PC-9 (cell line): ENCODE data around the gene RAB31. TPM values are rescaled to one million over a fixed set of nuclear protein-coding genes. Genes with fewer than 3 reads are reported as not detected.

ENCODE experiments used
- BruUV-seq: library from RNA; stranded (reverse); fragments of 400-500 nt; replicated peaks from 2 replicates; lab custom pipeline; 2021; lab: Mats Ljungman, UMichigan
- CTCF ChIA-PET: fragments of 300-600 bp; sonication (Branson Sonifier 250); formaldehyde crosslinking; loops from one replicate; lab custom pipeline; 2022; ENCODE audit warnings: antibody characterized with exemption; lab: Charles Lee
- POLR2A ChIA-PET: fragments of 300-600 bp; sonication (Branson Sonifier 250); formaldehyde crosslinking; loops from one replicate; lab custom pipeline; 2022; ENCODE audit warnings: antibody characterized with exemption; ENCODE audit not compliant: unreplicated experiment; lab: Charles Lee
- DNase-seq, 2 experiments: peaks; one replicate each; pipeline versions ENCODE4 v3.0.0 to v3.0.0-alpha.2; 2015 to 2022; ENCODE audit warnings: mixed read lengths in 1 of 2
- H2AFZ ChIP-seq: fragments of 200-600 bp; sonication (generic); 2 replicates; pipeline ENCODE4 v1.8.1; 2017; ENCODE audit warnings: antibody characterized with exemption
- H3F3A ChIP-seq: fragments of 200-600 bp; sonication (generic); 2 replicates; pipeline ENCODE4 v1.8.1; 2017; ENCODE audit warnings: antibody characterized with exemption, mild to moderate bottlenecking, low read depth; ENCODE audit not compliant: insufficient read depth
- H3K27ac ChIP-seq: fragments of 200-600 bp; sonication (generic); 2 replicates; pipeline ENCODE4 v1.6.1; 2016; ENCODE audit warnings: mixed run types
- H3K27me3 ChIP-seq: fragments of 200-600 bp; sonication (generic); 2 replicates; pipeline ENCODE4 v1.6.1; 2016; ENCODE audit warnings: low read depth, mixed run types; ENCODE audit not compliant: insufficient read depth
- H3K36me3 ChIP-seq: fragments of 200-600 bp; sonication (generic); 2 replicates; pipeline ENCODE4 v1.6.1; 2016; ENCODE audit warnings: low read depth, mixed run types
- H3K4me1 ChIP-seq: fragments of 200-600 bp; sonication (generic); replicated peaks from 2 replicates; pipeline ENCODE4 v1.6.1; 2016; ENCODE audit warnings: mixed run types; ENCODE audit not compliant: insufficient read depth
- H3K4me2 ChIP-seq: fragments of 200-600 bp; sonication (generic); 2 replicates; pipeline ENCODE4 v1.6.1; 2017; ENCODE audit warnings: mixed run types
- H3K4me3 ChIP-seq: fragments of 200-600 bp; sonication (generic); 2 replicates; pipeline ENCODE4 v1.6.1; 2016; ENCODE audit warnings: mixed run types
- H3K79me2 ChIP-seq: fragments of 200-600 bp; sonication (generic); 2 replicates; pipeline ENCODE4 v1.6.1; 2017; ENCODE audit warnings: low read depth, mixed run types
- H3K9me2 ChIP-seq: fragments of 200-600 bp; sonication (generic); 2 replicates; pipeline ENCODE4 v1.8.1; 2017; ENCODE audit warnings: mild to moderate bottlenecking; ENCODE audit not compliant: insufficient read depth
- H3K9me3 ChIP-seq: fragments of 200-600 bp; sonication (generic); 2 replicates; pipeline ENCODE4 v1.8.1; 2016; ENCODE audit warnings: low read depth; ENCODE audit not compliant: insufficient read depth
- H4K20me1 ChIP-seq: fragments of 200-600 bp; sonication (generic); 2 replicates; pipeline ENCODE4 v1.8.1; 2017; ENCODE audit not compliant: insufficient read depth
- EZH2 ChIP-seq: fragments of 200-600 bp; sonication (generic); IDR thresholded peaks from 2 replicates; pipeline ENCODE4 v1.8.0; 2017; ENCODE audit warnings: antibody characterized with exemption, low read depth
- intact Hi-C: fragments of 100-400 bp; cut with micrococcal nuclease; formaldehyde crosslinking; loops from one replicate; pipeline ENCODE4 v1.10.0; 2022; ENCODE audit not compliant: unreplicated experiment
- total RNA-seq: library from RNA; stranded (reverse); gene quantifications from 2 replicates; pipeline ENCODE4 v1.2.3, GENCODE V29; 2021
- TF ChIP-seq, protein P1 (sequence below): fragments of 200-600 bp; sonication (generic); conservative IDR thresholded peaks from 2 replicates; pipeline ENCODE4 v1.6.1; 2017; ENCODE audit warnings: mixed run types, antibody characterized with exemption, mild to moderate bottlenecking, moderate library complexity

The RAB31 gene
- total RNA-seq, 1 experiment from 2014 or later: 51.0 TPM

DNA sequence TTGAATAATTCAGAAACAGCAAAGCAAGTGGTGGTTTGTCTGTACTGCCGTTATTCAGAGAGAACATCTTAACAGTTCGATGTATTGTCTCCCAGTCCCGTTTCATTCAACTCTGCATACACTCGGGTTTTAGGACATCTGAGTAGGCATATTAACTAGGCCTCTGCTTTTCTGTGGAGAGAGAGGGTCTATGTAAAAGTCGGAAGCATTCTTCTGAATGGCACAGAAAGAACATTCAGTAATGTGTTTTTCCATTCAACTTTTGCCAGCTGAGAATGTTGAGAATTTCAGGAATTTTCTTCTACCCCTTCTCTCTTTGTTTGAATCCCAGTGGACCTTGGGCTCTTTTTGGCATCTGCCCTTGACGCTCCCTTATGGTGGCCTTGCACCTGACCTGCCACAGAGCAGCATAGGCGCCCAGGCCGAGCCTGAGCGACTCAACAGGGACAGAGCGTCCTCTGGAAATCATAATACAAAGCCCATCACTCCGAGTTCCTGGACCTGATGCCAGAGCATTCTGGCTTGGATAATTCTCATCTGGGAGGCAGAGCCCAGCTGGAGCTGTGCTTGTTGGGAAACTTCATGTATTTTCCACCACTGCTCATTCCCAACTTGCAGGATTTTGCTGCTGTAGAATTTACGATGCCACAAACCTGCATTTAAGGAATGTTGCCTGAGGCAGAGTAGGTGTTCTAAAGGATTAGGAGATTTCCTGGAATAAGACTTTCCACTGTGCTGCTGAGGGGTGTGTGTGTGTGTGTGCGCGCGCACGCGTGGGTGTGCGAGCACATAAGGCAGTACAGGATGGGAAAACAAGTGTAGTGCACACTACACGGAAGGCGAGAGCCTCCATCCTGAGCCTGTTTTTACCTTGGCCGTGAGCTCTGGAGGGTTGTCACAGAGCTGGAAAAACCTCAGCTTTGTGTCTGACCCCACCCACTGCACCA, 100.5 kb downstream of the RAB31 start:
- no peak overlapping the region for H2AFZ ChIP-seq
- H3K27ac ChIP-seq: no peak overlapping the region
- DNase-seq: no peak
- no peaks in the 10 kb centered on the region for H3K79me2 ChIP-seq
- 0 out of 2 replicates have a peak, but pooled peaks cover 11% of the 10 kb centered on the region for H3F3A ChIP-seq
- H3K4me3 ChIP-seq: no peak overlapping the region
- no TSS peak for BruUV-seq
- no peaks in the 10 kb centered on the region for H3K9me2 ChIP-seq
- H4K20me1 ChIP-seq: no peaks in the 10 kb centered on the region
- H3K9me3 ChIP-seq: no peaks in the 10 kb centered on the region
- no peak for TF ChIP-seq EZH2
- TF ChIP-seq, protein P1, sequence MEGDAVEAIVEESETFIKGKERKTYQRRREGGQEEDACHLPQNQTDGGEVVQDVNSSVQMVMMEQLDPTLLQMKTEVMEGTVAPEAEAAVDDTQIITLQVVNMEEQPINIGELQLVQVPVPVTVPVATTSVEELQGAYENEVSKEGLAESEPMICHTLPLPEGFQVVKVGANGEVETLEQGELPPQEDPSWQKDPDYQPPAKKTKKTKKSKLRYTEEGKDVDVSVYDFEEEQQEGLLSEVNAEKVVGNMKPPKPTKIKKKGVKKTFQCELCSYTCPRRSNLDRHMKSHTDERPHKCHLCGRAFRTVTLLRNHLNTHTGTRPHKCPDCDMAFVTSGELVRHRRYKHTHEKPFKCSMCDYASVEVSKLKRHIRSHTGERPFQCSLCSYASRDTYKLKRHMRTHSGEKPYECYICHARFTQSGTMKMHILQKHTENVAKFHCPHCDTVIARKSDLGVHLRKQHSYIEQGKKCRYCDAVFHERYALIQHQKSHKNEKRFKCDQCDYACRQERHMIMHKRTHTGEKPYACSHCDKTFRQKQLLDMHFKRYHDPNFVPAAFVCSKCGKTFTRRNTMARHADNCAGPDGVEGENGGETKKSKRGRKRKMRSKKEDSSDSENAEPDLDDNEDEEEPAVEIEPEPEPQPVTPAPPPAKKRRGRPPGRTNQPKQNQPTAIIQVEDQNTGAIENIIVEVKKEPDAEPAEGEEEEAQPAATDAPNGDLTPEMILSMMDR: no peak
- ChIA-PET CTCF (no interaction called here), POLR2A (interaction anchor here (0.6 to 0.9 kb wide), 3 partner anchors 20 to 68 kb away, joined by 6 to 7 read pairs (median 7); no protein-coding TSS in a partner anchor)
- no peak overlapping the region for H3K4me2 ChIP-seq
- intact Hi-C loops: no loop called here
- H3K4me1 ChIP-seq: peaks cover 20% of the 10 kb centered on the region
- H3K36me3 ChIP-seq: no peaks in the 10 kb centered on the region
- no peaks in the 10 kb centered on the region for H3K27me3 ChIP-seq

- ChIA-PET CTCF (no interaction called here), POLR2A (no interaction called here)
- BruUV-seq: no TSS peak
- H3K36me3 ChIP-seq: no peaks in the 10 kb centered on the region
- H3K9me3 ChIP-seq: no peaks in the 10 kb centered on the region
- H3K4me3 ChIP-seq: no peak overlapping the region
- no peaks in the 10 kb centered on the region for H3K27me3 ChIP-seq
- no peak overlapping the region for H2AFZ ChIP-seq
- no peaks in the 10 kb centered on the region for H4K20me1 ChIP-seq
- no peaks in the 10 kb centered on the region for H3K79me2 ChIP-seq
- no peak overlapping the region for H3K27ac ChIP-seq
- peaks cover 18% of the 10 kb centered on the region; the same call in 1 of the 2 replicates for H3F3A ChIP-seq
- H3K4me1 ChIP-seq: peaks cover 31% of the 10 kb centered on the region
- no peak overlapping the region for H3K4me2 ChIP-seq
- H3K9me2 ChIP-seq: no peaks in the 10 kb centered on the region
- TF ChIP-seq EZH2: no peak
- TF ChIP-seq, protein P1: no peak
- intact Hi-C loops: no loop called here
- DNase-seq: no peak
These were observed 101.6 kb downstream of the RAB31 start for GRCh38 chr18:9809697-9810096.

GRCh38 chr18:9810299-9810698, 102.2 kb downstream of the RAB31 start:
- POLR2A ChIA-PET: interaction anchor here (0.7 kb wide), 1 partner anchor 104 kb away, joined by 4 read pairs; no protein-coding TSS in a partner anchor
- Histone ChIP-seq H3F3A (peaks cover 21% of the 10 kb centered on the region; the same call in 1 of the 2 replicates), H3K27ac (no peak overlapping the region), H3K27me3 (no peaks in the 10 kb centered on the region), H3K4me3 (no peak overlapping the region), H3K79me2 (no peaks in the 10 kb centered on the region), H3K4me1 (peaks cover 35% of the 10 kb centered on the region), H4K20me1 (no peaks in the 10 kb centered on the region), H3K36me3 (no peaks in the 10 kb centered on the region), H3K9me3 (no peaks in the 10 kb centered on the region), H3K9me2 (no peaks in the 10 kb centered on the region), H2AFZ (no peak overlapping the region), H3K4me2 (no peak overlapping the region)
- no TSS peak for BruUV-seq
- intact Hi-C loops: no loop called here
- CTCF ChIA-PET: interaction anchor here (0.6 kb wide), 1 partner anchor 129 kb away, joined by 3 read pairs; no protein-coding TSS in a partner anchor
- TF ChIP-seq EZH2: no peak
- TF ChIP-seq, protein P1: no peak
- DNase-seq: no peak
